ENCODE data around the gene SLC17A9. TPM values are rescaled to one million over a fixed set of nuclear protein-coding genes. Genes with fewer than 3 reads are reported as not detected.

SLC17A9 gene
- total RNA-seq, 1 experiment from 2014 or later = 37.6 TPM

- no peak for TF ChIP-seq ZFX (IDR thresholded peaks at IDR 0.05)
- Histone ChIP-seq H3K27ac (ENCODE audit: low read depth, low read length) (no peak overlapping the region), H3K4me3 (replicated peaks in 1 of 2; ENCODE audit: low read depth in 1 of 2, low read length in 2 of 2) (no peak overlapping the region), H2AFZ (ENCODE audit: low read depth, low read length, poor library complexity, severe bottlenecking) (no peak overlapping the region), H3K4me1 (ENCODE audit: control insufficient read depth in 1 of 2, insufficient read depth in 2 of 2, low read length in 2 of 2) (no peaks in the 10 kb centered on the region), H3K79me2 (ENCODE audit: insufficient read depth, low read length) (no peaks in the 10 kb centered on the region), H3K9ac (ENCODE audit: low read length) (no peak overlapping the region), H4K20me1 (ENCODE audit: insufficient read depth) (no peaks in the 10 kb centered on the region), H3K27me3 (ENCODE audit: insufficient read depth, low read length) (no peaks in the 10 kb centered on the region), H3K36me3 (ENCODE audit: control insufficient read depth in 1 of 2, insufficient read depth in 2 of 2, low read length in 2 of 2) (no peaks in the 10 kb centered on the region), H3K9me2 (ENCODE audit: insufficient read depth) (no peaks in the 10 kb centered on the region), H3K4me2 (ENCODE audit: low read length) (no peak overlapping the region), H3K9me3 (ENCODE audit: control insufficient read depth in 1 of 2, insufficient read depth in 1 of 2, low read depth in 1 of 2, low read length in 2 of 2) (no peaks in the 10 kb centered on the region)
- DNase-seq (ENCODE audit: low read depth, low spot score) (no peak), ATAC-seq (no peak)
- BruUV-seq (replicated peaks) = no TSS peak
- ChIA-PET CTCF (no interaction called here), RAD21 (ENCODE audit: low non-redundant PET in 1 of 2, low total read pairs in 2 of 2, uncharacterized antibody in 2 of 2, unreplicated experiment in 2 of 2) (no interaction called here), POLR2A (no interaction called here)
- intact Hi-C loops (cut with micrococcal nuclease) = no loop called here
Measured at GRCh38 chr20:62997417-62998035, 45.0 kb downstream of the SLC17A9 start.

DNA sequence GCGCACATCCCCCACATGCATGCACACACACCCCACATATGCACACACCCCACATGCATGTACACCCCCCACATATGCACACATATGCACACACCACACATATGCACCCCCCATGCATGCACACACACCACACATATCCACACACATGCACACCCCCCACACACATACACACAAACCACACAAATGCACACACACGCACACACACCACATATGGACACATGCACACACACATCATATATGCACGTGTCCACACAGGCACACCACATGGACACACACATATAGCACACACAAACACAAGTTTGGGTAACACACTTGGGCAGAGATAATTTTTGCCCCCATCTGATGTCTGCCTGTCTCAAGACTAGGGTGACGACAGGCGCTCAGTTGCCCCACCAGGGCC is 45.9 kb downstream of the SLC17A9 start:
- RAD21 ChIA-PET (ENCODE audit: low non-redundant PET in 1 of 2, low total read pairs in 2 of 2, uncharacterized antibody in 2 of 2, unreplicated experiment in 2 of 2) = no interaction called here
- DNase-seq (ENCODE audit: low read depth, low spot score) = no peak
- H2AFZ ChIP-seq (ENCODE audit: low read depth, low read length, poor library complexity, severe bottlenecking) = no peak overlapping the region
- H4K20me1 ChIP-seq (ENCODE audit: insufficient read depth) = no peaks in the 10 kb centered on the region
- H3K27me3 ChIP-seq (ENCODE audit: insufficient read depth, low read length) = no peaks in the 10 kb centered on the region
- H3K36me3 ChIP-seq (ENCODE audit: control insufficient read depth in 1 of 2, insufficient read depth in 2 of 2, low read length in 2 of 2) = no peaks in the 10 kb centered on the region
- H3K9me2 ChIP-seq (ENCODE audit: insufficient read depth) = no peaks in the 10 kb centered on the region
- H3K79me2 ChIP-seq (ENCODE audit: insufficient read depth, low read length) = no peaks in the 10 kb centered on the region
- H3K27ac ChIP-seq (ENCODE audit: low read depth, low read length) = no peak overlapping the region
- no peak overlapping the region for H3K4me2 ChIP-seq (ENCODE audit: low read length)
- H3K4me3 ChIP-seq (replicated peaks in 1 of 2; ENCODE audit: low read depth in 1 of 2, low read length in 2 of 2) = no peak overlapping the region
- TF ChIP-seq ZFX (IDR thresholded peaks at IDR 0.05) (no peak), EZH2phosphoT487 (IDR thresholded peaks at IDR 0.05; ENCODE audit: borderline replicate concordance) (no peak), FOSL1 (IDR thresholded peaks at IDR 0.05; ENCODE audit: low read depth) (no peak), TCF7L2 (IDR thresholded peaks at IDR 0.05; ENCODE audit: borderline replicate concordance, extremely low read depth, insufficient read depth, insufficient read length) (no peak), REST (IDR thresholded peaks at IDR 0.05; ENCODE audit: low read depth) (no peak), POLR2A (IDR thresholded peaks at IDR 0.05; ENCODE audit: borderline replicate concordance, extremely low read depth, insufficient read depth, insufficient read length) (no peak), EZH2 (IDR thresholded peaks at IDR 0.05) (no peak), ZNF274 (IDR thresholded peaks at IDR 0.05; ENCODE audit: low read depth, low read length) (no peak), SRF (IDR thresholded peaks at IDR 0.05; ENCODE audit: low read depth) (no peak), SP1 (IDR thresholded peaks at IDR 0.05; ENCODE audit: low read depth) (no peak)
- TF ChIP-seq, protein P1, sequence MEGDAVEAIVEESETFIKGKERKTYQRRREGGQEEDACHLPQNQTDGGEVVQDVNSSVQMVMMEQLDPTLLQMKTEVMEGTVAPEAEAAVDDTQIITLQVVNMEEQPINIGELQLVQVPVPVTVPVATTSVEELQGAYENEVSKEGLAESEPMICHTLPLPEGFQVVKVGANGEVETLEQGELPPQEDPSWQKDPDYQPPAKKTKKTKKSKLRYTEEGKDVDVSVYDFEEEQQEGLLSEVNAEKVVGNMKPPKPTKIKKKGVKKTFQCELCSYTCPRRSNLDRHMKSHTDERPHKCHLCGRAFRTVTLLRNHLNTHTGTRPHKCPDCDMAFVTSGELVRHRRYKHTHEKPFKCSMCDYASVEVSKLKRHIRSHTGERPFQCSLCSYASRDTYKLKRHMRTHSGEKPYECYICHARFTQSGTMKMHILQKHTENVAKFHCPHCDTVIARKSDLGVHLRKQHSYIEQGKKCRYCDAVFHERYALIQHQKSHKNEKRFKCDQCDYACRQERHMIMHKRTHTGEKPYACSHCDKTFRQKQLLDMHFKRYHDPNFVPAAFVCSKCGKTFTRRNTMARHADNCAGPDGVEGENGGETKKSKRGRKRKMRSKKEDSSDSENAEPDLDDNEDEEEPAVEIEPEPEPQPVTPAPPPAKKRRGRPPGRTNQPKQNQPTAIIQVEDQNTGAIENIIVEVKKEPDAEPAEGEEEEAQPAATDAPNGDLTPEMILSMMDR (IDR thresholded peaks at IDR 0.05 in 2 of 3, conservative IDR thresholded peaks at IDR 0.05 in 1 of 3; ENCODE audit: borderline replicate concordance in 1 of 3, insufficient read depth in 1 of 3, low read depth in 2 of 3, low read length in 2 of 3) = no peak
- H3K9me3 ChIP-seq (ENCODE audit: control insufficient read depth in 1 of 2, insufficient read depth in 1 of 2, low read depth in 1 of 2, low read length in 2 of 2) = no peaks in the 10 kb centered on the region
- no TSS peak for BruUV-seq (replicated peaks)
- H3K4me1 ChIP-seq (ENCODE audit: control insufficient read depth in 1 of 2, insufficient read depth in 2 of 2, low read length in 2 of 2) = no peaks in the 10 kb centered on the region
- ATAC-seq = no peak
- no peak overlapping the region for H3K9ac ChIP-seq (ENCODE audit: low read length)
- POLR2A ChIA-PET = no interaction called here
- CTCF ChIA-PET = no interaction called here
- intact Hi-C loops (cut with micrococcal nuclease) = no loop called here
